Parathyroid adenoma (tissue), 2 donors: ENCODE measurements around the gene BEND6.
"Not testable (repeated sequence)": the region's sequence is repeated elsewhere in the genome, so short reads cannot be mapped to it uniquely, and the experiment has no call there.

Source experiments
- H2AFZ ChIP-seq: fragments of 300-600 bp; sonication (generic); one replicate; pipeline ENCODE4 v1.7.0; 2017; ENCODE audit warnings: antibody characterized with exemption, mild to moderate bottlenecking
- H3K27ac ChIP-seq: fragments of 300-600 bp; sonication (generic); one replicate; pipeline ENCODE4 v1.7.0; 2017
- H3K27me3 ChIP-seq: fragments of 300-600 bp; sonication (generic); one replicate; pipeline ENCODE4 v1.7.0; 2017; ENCODE audit warnings: low read length; ENCODE audit not compliant: control insufficient read depth, insufficient read depth
- H3K36me3 ChIP-seq: fragments of 300-600 bp; sonication (generic); one replicate; pipeline ENCODE4 v1.7.0; 2017; ENCODE audit warnings: low read length; ENCODE audit not compliant: control insufficient read depth, insufficient read depth
- H3K4me1 ChIP-seq: fragments of 300-600 bp; sonication (generic); one replicate; pipeline ENCODE4 v1.7.0; 2017; ENCODE audit warnings: control low read depth
- H3K4me2 ChIP-seq: fragments of 300-600 bp; sonication (generic); one replicate; pipeline ENCODE4 v1.7.0; 2017; ENCODE audit warnings: low read length
- H3K4me3 ChIP-seq: fragments of 300-600 bp; sonication (generic); one replicate; pipeline ENCODE4 v1.7.0; 2017; ENCODE audit warnings: low read depth, low read length
- H3K79me2 ChIP-seq: fragments of 300-600 bp; sonication (generic); one replicate; pipeline ENCODE4 v1.7.0; 2017; ENCODE audit warnings: control low read depth
- H3K9ac ChIP-seq: fragments of 300-600 bp; sonication (generic); one replicate; pipeline ENCODE4 v1.7.0; 2017; ENCODE audit warnings: mild to moderate bottlenecking
- H3K9me3 ChIP-seq: fragments of 300-600 bp; sonication (generic); one replicate; pipeline ENCODE4 v1.7.0; 2017; ENCODE audit warnings: low read length; ENCODE audit not compliant: control insufficient read depth
- TF ChIP-seq, protein P1 (sequence below): fragments of 300-600 bp; sonication (generic); IDR thresholded peaks from one replicate; pipeline ENCODE4 v1.7.0; 2017; ENCODE audit warnings: antibody characterized with exemption, mild to moderate bottlenecking
- donor health status: primary hyperparathyroidism.

BEND6 gene

DNA sequence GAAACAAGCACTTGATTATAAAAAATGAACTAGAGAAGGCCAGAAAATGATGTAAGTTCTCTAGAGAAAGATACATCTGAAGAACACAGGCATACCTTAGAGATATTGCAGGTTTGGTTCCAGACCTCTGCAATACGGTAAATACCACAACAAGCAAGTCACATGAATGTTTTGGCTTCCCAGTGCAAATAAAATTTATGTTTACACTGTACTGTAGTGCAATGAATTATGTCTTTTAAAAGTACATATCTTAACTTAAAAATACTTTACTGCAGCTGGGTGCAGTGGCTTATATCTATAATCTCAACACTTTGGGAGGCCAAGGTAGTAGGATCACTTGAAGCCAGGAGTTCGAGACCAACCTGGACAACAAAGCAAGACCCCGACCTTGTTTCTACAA, 80.6 kb downstream of the BEND6 start:
- Histone ChIP-seq H3K4me1 (no peaks in the 10 kb centered on the region), H3K4me3 (no peak overlapping the region), H3K4me2 (no peak overlapping the region), H3K36me3 (no peaks in the 10 kb centered on the region), H3K9me3 (no peaks in the 10 kb centered on the region), H3K27ac (no peak overlapping the region), H2AFZ (no peak overlapping the region), H3K79me2 (no peaks in the 10 kb centered on the region), H3K27me3 (no peaks in the 10 kb centered on the region), H3K9ac (no peak overlapping the region)
- TF ChIP-seq, protein P1, sequence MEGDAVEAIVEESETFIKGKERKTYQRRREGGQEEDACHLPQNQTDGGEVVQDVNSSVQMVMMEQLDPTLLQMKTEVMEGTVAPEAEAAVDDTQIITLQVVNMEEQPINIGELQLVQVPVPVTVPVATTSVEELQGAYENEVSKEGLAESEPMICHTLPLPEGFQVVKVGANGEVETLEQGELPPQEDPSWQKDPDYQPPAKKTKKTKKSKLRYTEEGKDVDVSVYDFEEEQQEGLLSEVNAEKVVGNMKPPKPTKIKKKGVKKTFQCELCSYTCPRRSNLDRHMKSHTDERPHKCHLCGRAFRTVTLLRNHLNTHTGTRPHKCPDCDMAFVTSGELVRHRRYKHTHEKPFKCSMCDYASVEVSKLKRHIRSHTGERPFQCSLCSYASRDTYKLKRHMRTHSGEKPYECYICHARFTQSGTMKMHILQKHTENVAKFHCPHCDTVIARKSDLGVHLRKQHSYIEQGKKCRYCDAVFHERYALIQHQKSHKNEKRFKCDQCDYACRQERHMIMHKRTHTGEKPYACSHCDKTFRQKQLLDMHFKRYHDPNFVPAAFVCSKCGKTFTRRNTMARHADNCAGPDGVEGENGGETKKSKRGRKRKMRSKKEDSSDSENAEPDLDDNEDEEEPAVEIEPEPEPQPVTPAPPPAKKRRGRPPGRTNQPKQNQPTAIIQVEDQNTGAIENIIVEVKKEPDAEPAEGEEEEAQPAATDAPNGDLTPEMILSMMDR, result no peak

DNA sequence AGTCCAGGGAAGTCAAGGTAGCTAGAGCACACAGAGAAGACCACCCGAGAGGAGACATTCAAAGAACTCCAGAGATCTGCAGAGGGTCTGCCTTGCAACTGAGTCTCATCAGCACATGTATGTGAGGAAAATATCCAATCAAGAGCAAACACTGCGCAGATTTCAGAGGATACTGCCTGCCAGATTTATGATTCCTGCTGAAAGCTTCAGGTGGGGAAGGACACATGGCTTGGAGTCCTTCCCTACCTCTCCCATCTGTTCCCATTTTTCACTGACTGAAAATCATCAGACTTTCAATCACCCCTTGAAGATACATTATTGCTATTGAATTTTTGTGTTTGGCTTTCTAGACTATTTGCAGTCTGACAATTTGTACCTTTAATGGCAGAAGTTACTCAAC, 84.0 kb downstream of the BEND6 start:
- Histone ChIP-seq H2AFZ (no peak overlapping the region), H3K79me2 (no peaks in the 10 kb centered on the region), H3K36me3 (no peaks in the 10 kb centered on the region), H3K4me2 (no peak overlapping the region), H3K4me1 (no peaks in the 10 kb centered on the region), H3K27me3 (no peaks in the 10 kb centered on the region), H3K9me3 (no peaks in the 10 kb centered on the region), H3K9ac (no peak overlapping the region), H3K4me3 (no peak overlapping the region), H3K27ac (no peak overlapping the region)
- TF ChIP-seq, protein P1, result no peak

DNA sequence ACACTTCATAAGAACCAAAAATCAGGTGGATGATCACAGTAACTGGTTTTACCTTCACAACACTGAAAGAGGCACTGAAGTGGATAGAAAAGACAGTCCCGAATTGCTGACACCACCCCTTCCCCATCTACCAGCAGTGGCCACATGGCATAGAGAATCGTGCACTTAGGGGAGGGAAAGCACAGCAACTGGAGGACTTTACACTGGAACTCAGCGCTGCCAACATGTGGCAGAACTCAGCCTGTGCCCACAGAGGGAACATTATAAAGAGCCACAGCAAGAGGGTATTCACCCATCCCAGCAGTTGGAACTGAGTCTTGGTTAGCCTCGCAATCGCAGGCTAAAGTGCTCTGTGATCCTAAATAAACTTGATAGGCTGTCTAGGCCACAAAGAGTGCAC, 85.1 kb downstream of the BEND6 start:
- no peaks in the 10 kb centered on the region for H3K4me1 ChIP-seq
- H3K4me2 ChIP-seq, result no peak overlapping the region
- no peak overlapping the region for H3K27ac ChIP-seq
- TF ChIP-seq, protein P1, result no peak
- H3K4me3 ChIP-seq, result no peak overlapping the region
- H3K79me2 ChIP-seq, result no peaks in the 10 kb centered on the region
- no peak overlapping the region for H2AFZ ChIP-seq
- no peaks in the 10 kb centered on the region for H3K27me3 ChIP-seq
- no peaks in the 10 kb centered on the region for H3K9me3 ChIP-seq
- H3K36me3 ChIP-seq, result no peaks in the 10 kb centered on the region
- H3K9ac ChIP-seq, result no peak overlapping the region

DNA sequence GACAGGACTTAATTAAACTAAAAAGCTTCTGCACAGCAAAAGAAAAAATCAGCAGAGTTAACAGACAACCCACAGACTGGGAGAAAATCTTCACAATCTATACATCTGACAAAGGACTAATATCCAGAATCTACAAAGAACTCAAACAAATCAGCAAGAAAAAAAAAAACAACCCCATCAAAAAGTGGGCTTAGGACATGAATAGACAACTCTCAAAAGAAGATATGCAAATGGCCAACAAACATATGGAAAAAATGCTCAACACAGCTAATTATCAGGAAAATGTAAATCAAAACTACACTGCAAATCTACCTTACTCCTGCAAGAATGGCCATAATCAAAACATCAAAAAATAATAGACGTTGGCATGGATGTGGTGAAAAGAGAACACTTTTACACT, 89.2 kb downstream of the BEND6 start:
- not testable (repeated sequence) for H3K9ac ChIP-seq, H3K79me2 ChIP-seq, H3K27me3 ChIP-seq, H3K4me1 ChIP-seq, H3K36me3 ChIP-seq, H2AFZ ChIP-seq, H3K27ac ChIP-seq, H3K9me3 ChIP-seq, H3K4me3 ChIP-seq, H3K4me2 ChIP-seq

DNA sequence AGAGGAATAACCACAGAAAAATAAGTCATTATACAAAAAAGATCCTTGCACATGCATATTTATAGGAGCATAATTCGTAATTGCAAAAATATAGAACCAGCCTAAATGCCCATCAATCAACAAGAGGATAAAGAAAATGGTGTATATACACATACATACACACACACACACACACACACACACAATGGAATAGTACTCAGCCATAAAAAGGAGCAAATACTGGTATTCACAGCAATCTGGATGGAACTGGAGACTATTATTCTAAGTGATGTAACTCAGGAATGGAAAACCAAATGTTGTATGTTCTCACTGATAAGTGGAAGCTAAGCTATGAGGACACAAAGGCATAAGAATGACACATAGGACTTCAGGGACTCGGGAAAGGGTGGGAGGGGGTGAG, 89.7 kb downstream of the BEND6 start:
- H2AFZ ChIP-seq, result no peak overlapping the region
- no peak overlapping the region for H3K4me3 ChIP-seq
- no peak overlapping the region for H3K4me2 ChIP-seq
- no peak overlapping the region for H3K9ac ChIP-seq
- no peak overlapping the region for H3K27ac ChIP-seq
- no peaks in the 10 kb centered on the region for H3K27me3 ChIP-seq
- H3K36me3 ChIP-seq, result no peaks in the 10 kb centered on the region
- peaks cover 9% of the 10 kb centered on the region for H3K79me2 ChIP-seq
- TF ChIP-seq, protein P1, result no peak
- H3K4me1 ChIP-seq, result no peaks in the 10 kb centered on the region
- H3K9me3 ChIP-seq, result no peaks in the 10 kb centered on the region

DNA sequence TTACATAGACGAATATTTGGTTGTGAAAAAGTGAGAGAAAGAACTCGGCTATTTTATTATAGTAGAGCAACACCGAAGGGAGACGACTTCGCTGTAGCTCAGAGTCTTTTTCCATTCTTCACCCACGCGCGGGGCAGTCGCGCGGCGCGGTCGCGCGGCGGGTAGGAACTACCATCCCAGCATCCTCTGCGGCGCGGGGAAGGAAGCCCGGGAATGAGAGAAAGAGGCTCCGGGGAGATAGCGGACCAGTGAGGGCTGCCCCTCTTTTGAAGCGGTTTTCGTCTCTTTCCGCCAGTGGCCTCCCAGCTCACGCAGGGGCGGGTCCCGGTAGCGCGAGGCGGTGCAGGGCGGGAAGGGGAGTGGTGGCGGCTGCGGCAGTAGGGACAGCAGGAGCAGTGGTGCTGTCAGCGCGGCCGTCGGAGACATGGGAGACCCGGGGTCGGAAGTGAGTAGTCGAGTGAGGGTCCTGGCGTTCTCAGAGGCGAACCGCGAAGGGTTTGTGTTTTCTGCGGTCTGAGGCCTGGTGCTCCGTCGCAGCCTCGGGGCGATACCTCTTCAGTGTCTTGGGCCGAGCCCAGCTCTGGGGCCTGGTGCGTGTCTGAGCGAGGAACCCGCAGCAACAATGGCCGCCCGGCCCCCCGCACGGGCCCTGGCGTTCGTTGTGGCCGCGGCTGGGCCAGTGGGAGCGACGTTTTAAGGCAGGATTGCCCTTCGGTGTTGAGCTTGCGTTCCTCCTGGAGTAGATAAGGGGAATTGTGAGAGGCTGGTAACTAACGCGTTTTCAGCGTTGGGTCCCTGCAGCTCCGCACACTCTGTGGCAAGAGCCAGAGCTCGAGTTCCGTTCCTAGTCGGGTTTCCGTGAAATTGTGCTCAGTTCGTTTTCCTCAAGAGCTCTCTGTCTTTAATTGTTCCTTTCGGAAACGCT, 91.7 kb downstream of the BEND6 start, which contains the start of gene KIAA1586:
KIAA1586 (plus strand) TSS at position 362 of the 925 bp plus-strand sequence; CDS start at position 425, 63 bp downstream.
- Histone ChIP-seq H3K4me3 (peak within 1 kb of the TSS; percentile 43), H3K4me2 (peak within 1 kb of the TSS; percentile 49), H2AFZ (peak within 1 kb of the TSS; percentile 78), H3K79me2 (peaks cover 12% of the 10 kb centered on the region), H3K27ac (peak within 1 kb of the TSS; percentile 24)
- not testable (repeated sequence) for H3K27me3 ChIP-seq, H3K9ac ChIP-seq, H3K9me3 ChIP-seq, H3K36me3 ChIP-seq, H3K4me1 ChIP-seq

DNA sequence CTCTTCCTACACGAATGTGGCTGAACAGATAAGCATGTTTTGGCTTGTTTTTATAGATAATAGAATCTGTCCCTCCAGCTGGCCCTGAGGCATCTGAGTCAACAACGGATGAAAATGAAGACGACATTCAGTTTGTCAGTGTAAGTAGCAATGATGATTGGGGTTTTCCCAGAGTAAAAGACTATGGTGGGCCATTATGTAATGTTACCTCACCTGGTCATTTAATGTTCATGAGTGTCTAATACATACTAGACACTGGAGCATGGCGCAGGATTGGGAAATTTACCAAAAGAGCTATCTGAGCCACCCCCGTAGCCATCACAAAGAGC, 92.3 kb downstream of the BEND6 start:
- H2AFZ ChIP-seq, H3K9me3 ChIP-seq, H3K36me3 ChIP-seq, H3K27ac ChIP-seq, H3K4me1 ChIP-seq, H3K4me3 ChIP-seq, H3K9ac ChIP-seq, H3K27me3 ChIP-seq, H3K4me2 ChIP-seq: not testable (repeated sequence)
- peaks cover 12% of the 10 kb centered on the region for H3K79me2 ChIP-seq

DNA sequence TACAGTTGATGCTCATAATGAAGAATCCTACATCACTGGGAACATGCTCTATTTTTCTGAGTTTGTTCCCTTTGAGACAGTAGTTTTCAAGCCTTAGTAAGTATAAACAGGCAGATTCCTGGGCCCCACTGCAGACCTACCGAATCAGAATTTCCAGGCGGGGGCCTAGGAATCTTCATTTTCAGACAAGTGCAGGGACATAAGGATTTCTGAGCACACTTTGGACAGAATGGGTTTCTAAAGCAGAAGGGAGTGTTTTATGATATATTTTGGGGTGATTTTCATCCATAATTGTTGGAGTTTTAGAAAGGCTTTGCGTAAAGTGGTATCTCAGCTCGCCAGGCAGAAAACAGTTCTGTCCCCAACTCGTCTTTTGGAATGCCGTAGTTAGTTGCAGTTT, 93.0 kb downstream of the BEND6 start:
- not testable (repeated sequence) for H3K4me2 ChIP-seq, H3K27ac ChIP-seq, H3K9ac ChIP-seq, H3K36me3 ChIP-seq, H3K9me3 ChIP-seq, H2AFZ ChIP-seq, H3K4me3 ChIP-seq, H3K27me3 ChIP-seq, H3K4me1 ChIP-seq
- H3K79me2 ChIP-seq, result peaks cover 12% of the 10 kb centered on the region
